ENCODE measurements around the gene CELF2. TPM values are rescaled to one million over a fixed set of nuclear protein-coding genes. Genes with fewer than 3 reads are reported as not detected.

Gene CELF2
- polyA plus RNA-seq, 3 donors, result 11.2 to 11.8 (median 11.5) TPM

GRCh38 chr10:11153766-11154165 lies 136.1 kb downstream of the CELF2 start:
- DNase-seq, result no peak

- no peak for DNase-seq
Measured at GRCh38 chr10:11154333-11154732, 136.7 kb downstream of the CELF2 start.

- DNase-seq, result no peak
Measured at GRCh38 chr10:11154849-11155498, 137.3 kb downstream of the CELF2 start.

- DNase-seq, result no peak
Measured at GRCh38 chr10:11156480-11156879, 138.8 kb downstream of the CELF2 start.

GRCh38 chr10:11157292-11158076 lies 139.8 kb downstream of the CELF2 start:
- DNase-seq, result no peak

GRCh38 chr10:11158080-11158479 lies 140.4 kb downstream of the CELF2 start:
- no peak for DNase-seq

- DNase-seq, result no peak
Measured at GRCh38 chr10:11159543-11160215, 142.0 kb downstream of the CELF2 start.

GRCh38 chr10:11161096-11161495 lies 143.4 kb downstream of the CELF2 start:
- DNase-seq, result no peak

- no peak for DNase-seq
Measured at GRCh38 chr10:11161910-11162309, 144.2 kb downstream of the CELF2 start.

GRCh38 chr10:11162828-11163599 lies 145.3 kb downstream of the CELF2 start:
- no peak for DNase-seq

GRCh38 chr10:11163780-11164550 lies 146.3 kb downstream of the CELF2 start:
- no peak for DNase-seq

- no peak for DNase-seq
Measured at GRCh38 chr10:11164551-11164802, 146.8 kb downstream of the CELF2 start.

GRCh38 chr10:11164803-11165590 lies 147.3 kb downstream of the CELF2 start:
- DNase-seq, result no peak

- DNase-seq, result no peak
Measured at GRCh38 chr10:11165591-11166543, 148.2 kb downstream of the CELF2 start.

- no peak for DNase-seq
Measured at GRCh38 chr10:11166550-11166949, 148.9 kb downstream of the CELF2 start.

- DNase-seq, result no peak
Measured at GRCh38 chr10:11167233-11167966, 149.7 kb downstream of the CELF2 start.

- DNase-seq, result no peak
Measured at GRCh38 chr10:11168423-11169090, 150.9 kb downstream of the CELF2 start.

- DNase-seq, result no peak
Measured at GRCh38 chr10:11169976-11170375, 152.3 kb downstream of the CELF2 start.
